SK-N-MC (cell line): ENCODE measurements around the gene RAD50.

Experiments
- EZH2 ChIP-seq: fragments of 200-600 bp; sonication (generic); IDR thresholded peaks from one replicate; pipeline ENCODE4 v1.6.1; 2017; ENCODE audit warnings: antibody characterized with exemption
- FOXP2 ChIP-seq: optimal IDR thresholded peaks from 2 replicates; pipeline ENCODE3; 2011; ENCODE audit warnings: mild to moderate bottlenecking, moderate library complexity; ENCODE audit not compliant: insufficient read depth; ENCODE audit errors: extremely low read length, control extremely low read depth
- POLR2AphosphoS5 ChIP-seq: IDR thresholded peaks from 2 replicates; pipeline ENCODE4 v1.6.1; 2012; ENCODE audit warnings: mild to moderate bottlenecking, low read depth, low read length, borderline replicate concordance

DNA sequence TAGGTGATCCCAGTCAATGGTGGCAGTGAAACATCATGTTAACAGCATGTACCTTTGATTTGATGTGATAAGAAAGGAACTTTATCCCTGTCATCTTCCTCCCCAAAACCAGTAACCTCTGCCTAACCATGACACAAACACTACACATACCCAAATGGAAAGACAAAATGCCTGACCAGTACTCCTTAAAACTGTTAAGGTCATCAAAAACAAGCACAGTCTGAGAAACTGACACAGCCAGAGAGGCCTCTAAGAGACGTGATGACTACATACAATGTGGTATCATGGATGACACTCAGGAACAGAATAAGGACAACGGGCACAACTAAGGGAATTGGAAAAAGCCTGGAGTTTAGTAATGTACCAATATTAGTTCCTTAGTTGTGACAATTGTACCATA is 9.5 kb upstream of the RAD50 start:
- TF ChIP-seq EZH2 (no peak), POLR2AphosphoS5 (no peak), FOXP2 (no peak)
